Ectodermal cell (in vitro differentiated cells): Measurements from ENCODE around the gene MATCAP1. TPM values are rescaled to one million over a fixed set of nuclear protein-coding genes. Genes with fewer than 3 reads are reported as not detected.

Experiments
- H3K27ac ChIP-seq: 2 replicates; pipeline ENCODE4 v1.7.0; 2013; ENCODE audit warnings: mild to moderate bottlenecking, low read depth, low read length; ENCODE audit not compliant: insufficient read depth, poor library complexity, severe bottlenecking
- H3K27me3 ChIP-seq: 2 replicates; pipeline ENCODE4 v1.7.0; 2013; ENCODE audit warnings: mild to moderate bottlenecking, low read length; ENCODE audit not compliant: insufficient read depth, control insufficient read depth, poor library complexity, severe bottlenecking
- H3K36me3 ChIP-seq: one replicate; pipeline ENCODE4 v1.7.0; 2013; ENCODE audit warnings: low read length; ENCODE audit not compliant: control insufficient read depth, insufficient read depth
- H3K4me1 ChIP-seq: one replicate; pipeline ENCODE4 v1.7.0; 2013; ENCODE audit warnings: low read length; ENCODE audit not compliant: control insufficient read depth, insufficient read depth
- H3K4me3 ChIP-seq: 2 replicates; pipeline ENCODE4 v1.7.0; 2013; ENCODE audit warnings: low read depth, low read length, control low read depth; ENCODE audit not compliant: insufficient read depth
- H3K9me3 ChIP-seq: 2 replicates; pipeline ENCODE4 v1.7.0; 2013; ENCODE audit warnings: mild to moderate bottlenecking, low read length, moderate library complexity; ENCODE audit not compliant: control insufficient read depth
- WGBS, 2 experiments: methylation state at CpG; one replicate each; pipeline ENCODE4 v1.1.7; 2013; ENCODE audit warnings: missing lambda C conversion rate in 2 of 2; 5-methylcytosine and 5-hydroxymethylcytosine counted together
- polyA plus RNA-seq, 4 experiments: library from polyadenylated mRNA; stranded (reverse); fragments of 50-300 nt; gene quantifications; one replicate each; pipeline ENCODE4 v1.2.3, GENCODE V29; 2013

Gene MATCAP1
- 67.9 TPM for polyA plus RNA-seq (2013, experiment 1 of 4)
- polyA plus RNA-seq (2013, experiment 2 of 4): 55.8 TPM
- polyA plus RNA-seq (2013, experiment 3 of 4): 53.4 TPM
- polyA plus RNA-seq (2013, experiment 4 of 4): 60.5 TPM

- Histone ChIP-seq H3K36me3 (no peaks in the 10 kb centered on the region), H3K27ac (peak within 1 kb of the TSS; percentile 96), H3K9me3 (no peaks in the 10 kb centered on the region), H3K4me3 (peak within 1 kb of the TSS; percentile 83), H3K4me1 (peaks cover 15% of the 10 kb centered on the region), H3K27me3 (peaks cover 35% of the 10 kb centered on the region)
- 0 to 1% methylated on average over 77 of the region's 77 CpGs for WGBS, 2 experiments
Observed at GRCh38 chr16:67183627-67184452, at the start of gene MATCAP1. Gene MATCAP1 (minus strand): TSS chr16:67183963. CDS start chr16:67180610, 3,353 bp downstream.

GRCh38 chr16:67230809-67231660 is 47.3 kb upstream of the MATCAP1 start:
- Histone ChIP-seq H3K27me3 (no peaks in the 10 kb centered on the region), H3K4me1 (peaks cover 3% of the 10 kb centered on the region), H3K9me3 (no peaks in the 10 kb centered on the region), H3K36me3 (peaks cover 9% of the 10 kb centered on the region), H3K4me3 (no peak overlapping the region), H3K27ac (no peak overlapping the region)
- 94 to 96% methylated on average over 12 of the region's 12 CpGs for WGBS, 2 experiments

- 95% methylated on average over 32 of the region's 32 CpGs for WGBS, 2 experiments
- H3K27me3 ChIP-seq: no peaks in the 10 kb centered on the region
- peaks cover 6% of the 10 kb centered on the region for H3K4me1 ChIP-seq
- peaks cover 9% of the 10 kb centered on the region for H3K36me3 ChIP-seq
- H3K27ac ChIP-seq: no peak overlapping the region
- H3K4me3 ChIP-seq: no peak overlapping the region
- H3K9me3 ChIP-seq: no peaks in the 10 kb centered on the region
Observed at GRCh38 chr16:67229906-67230808, 46.4 kb upstream of the MATCAP1 start.

GRCh38 chr16:67228905-67229304 is 45.1 kb upstream of the MATCAP1 start:
- peaks cover 9% of the 10 kb centered on the region for H3K36me3 ChIP-seq

GRCh38 chr16:67228034-67228785 is 44.4 kb upstream of the MATCAP1 start:
- Histone ChIP-seq H3K27me3 (no peaks in the 10 kb centered on the region), H3K4me1 (peaks cover 6% of the 10 kb centered on the region), H3K9me3 (no peaks in the 10 kb centered on the region), H3K36me3 (peaks cover 9% of the 10 kb centered on the region), H3K4me3 (peak overlapping the region; percentile 100), H3K27ac (no peak overlapping the region)
- 94 to 95% methylated on average over 9 of the region's 9 CpGs for WGBS, 2 experiments

More at GRCh38 chr16:67228905-67229304, 45.1 kb upstream of the MATCAP1 start:
- Histone ChIP-seq H3K9me3 (no peaks in the 10 kb centered on the region), H3K4me3 (no peak overlapping the region), H3K4me1 (peaks cover 6% of the 10 kb centered on the region), H3K27ac (no peak overlapping the region), H3K27me3 (no peaks in the 10 kb centered on the region)
- 93 to 96% methylated on average over 9 of the region's 9 CpGs for WGBS, 2 experiments

- Histone ChIP-seq H3K27me3 (no peaks in the 10 kb centered on the region), H3K4me3 (peak overlapping the region; percentile 100), H3K36me3 (peaks cover 9% of the 10 kb centered on the region), H3K9me3 (no peaks in the 10 kb centered on the region), H3K27ac (no peak overlapping the region), H3K4me1 (peaks cover 6% of the 10 kb centered on the region)
- WGBS, 2 experiments: 35% methylated on average over 12 of the region's 12 CpGs
Observed at GRCh38 chr16:67227567-67227921, 43.8 kb upstream of the MATCAP1 start.

- Histone ChIP-seq H3K27ac (no peak within 1 kb of the TSS), H3K9me3 (no peaks in the 10 kb centered on the region), H3K4me3 (peak within 1 kb of the TSS; percentile 100), H3K27me3 (no peaks in the 10 kb centered on the region), H3K4me1 (peaks cover 6% of the 10 kb centered on the region), H3K36me3 (peaks cover 9% of the 10 kb centered on the region)
- WGBS, 2 experiments: 1 to 2% methylated on average over 46 of the region's 46 CpGs
Observed at GRCh38 chr16:67226804-67227566, 43.2 kb upstream of the MATCAP1 start, which contains the start of gene TMEM208. Gene TMEM208 (plus strand): TSS chr16:67227130. CDS start chr16:67227219, 89 bp downstream.

GRCh38 chr16:67226295-67226803 is 42.6 kb upstream of the MATCAP1 start:
- H3K4me1 ChIP-seq: peaks cover 6% of the 10 kb centered on the region
- H3K27ac ChIP-seq: no peak overlapping the region
- H3K9me3 ChIP-seq: no peaks in the 10 kb centered on the region
- peak overlapping the region; percentile 100 for H3K4me3 ChIP-seq
- H3K27me3 ChIP-seq: no peaks in the 10 kb centered on the region
- H3K36me3 ChIP-seq: peaks cover 9% of the 10 kb centered on the region
- WGBS, 2 experiments: 15% methylated on average over 12 of the region's 12 CpGs
